ENCODE data around the gene SLC25A21. TPM values are rescaled to one million over a fixed set of nuclear protein-coding genes. Genes with fewer than 3 reads are reported as not detected.

Gene SLC25A21
- total RNA-seq, 1 donor from 2014 or later = 0.91 TPM

- no peaks in the 10 kb centered on the region for H3K4me1 Mint-ChIP-seq (ENCODE audit: low read depth, unreplicated experiment)
- peaks cover 2% of the 10 kb centered on the region for H3K9me3 Mint-ChIP-seq (ENCODE audit: unreplicated experiment)
- no peaks in the 10 kb centered on the region for H3K27me3 Mint-ChIP-seq (ENCODE audit: unreplicated experiment)
- H3K27ac Mint-ChIP-seq (ENCODE audit: unreplicated experiment) = no peak overlapping the region
- peaks cover 8% of the 10 kb centered on the region for H3K36me3 Mint-ChIP-seq (ENCODE audit: unreplicated experiment)
- H3K4me3 Mint-ChIP-seq (ENCODE audit: unreplicated experiment) = no peak overlapping the region
- TF ChIP-seq, protein P1, sequence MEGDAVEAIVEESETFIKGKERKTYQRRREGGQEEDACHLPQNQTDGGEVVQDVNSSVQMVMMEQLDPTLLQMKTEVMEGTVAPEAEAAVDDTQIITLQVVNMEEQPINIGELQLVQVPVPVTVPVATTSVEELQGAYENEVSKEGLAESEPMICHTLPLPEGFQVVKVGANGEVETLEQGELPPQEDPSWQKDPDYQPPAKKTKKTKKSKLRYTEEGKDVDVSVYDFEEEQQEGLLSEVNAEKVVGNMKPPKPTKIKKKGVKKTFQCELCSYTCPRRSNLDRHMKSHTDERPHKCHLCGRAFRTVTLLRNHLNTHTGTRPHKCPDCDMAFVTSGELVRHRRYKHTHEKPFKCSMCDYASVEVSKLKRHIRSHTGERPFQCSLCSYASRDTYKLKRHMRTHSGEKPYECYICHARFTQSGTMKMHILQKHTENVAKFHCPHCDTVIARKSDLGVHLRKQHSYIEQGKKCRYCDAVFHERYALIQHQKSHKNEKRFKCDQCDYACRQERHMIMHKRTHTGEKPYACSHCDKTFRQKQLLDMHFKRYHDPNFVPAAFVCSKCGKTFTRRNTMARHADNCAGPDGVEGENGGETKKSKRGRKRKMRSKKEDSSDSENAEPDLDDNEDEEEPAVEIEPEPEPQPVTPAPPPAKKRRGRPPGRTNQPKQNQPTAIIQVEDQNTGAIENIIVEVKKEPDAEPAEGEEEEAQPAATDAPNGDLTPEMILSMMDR (IDR thresholded peaks at IDR 0.05; ENCODE audit: partially characterized antibody, unreplicated experiment) = no peak
- DNase-seq = no peak
Observed at GRCh38 chr14:37013078-37013477, 159.3 kb downstream of the SLC25A21 start.

DNA sequence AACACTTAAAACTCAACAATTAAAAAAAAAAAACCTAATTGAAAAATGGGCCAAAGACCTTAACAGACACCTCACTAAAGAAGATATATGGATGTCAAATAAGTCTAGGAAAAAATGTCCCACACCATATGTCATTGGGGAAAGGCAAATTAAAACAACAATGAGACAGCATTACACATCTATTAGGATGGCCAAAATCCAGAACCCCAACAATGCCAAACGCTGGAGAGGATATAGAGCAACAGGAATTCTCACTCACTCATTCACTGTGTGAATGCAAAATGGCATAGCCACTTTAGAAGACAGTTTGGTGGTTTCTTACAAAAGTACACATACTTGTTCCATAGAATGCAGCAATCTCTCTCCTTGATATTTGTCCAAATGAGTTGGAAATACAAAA, 173.7 kb downstream of the SLC25A21 start:
- no peaks in the 10 kb centered on the region for H3K4me1 Mint-ChIP-seq (ENCODE audit: low read depth, unreplicated experiment)
- TF ChIP-seq, protein P1 (IDR thresholded peaks at IDR 0.05; ENCODE audit: partially characterized antibody, unreplicated experiment) = no peak

DNA sequence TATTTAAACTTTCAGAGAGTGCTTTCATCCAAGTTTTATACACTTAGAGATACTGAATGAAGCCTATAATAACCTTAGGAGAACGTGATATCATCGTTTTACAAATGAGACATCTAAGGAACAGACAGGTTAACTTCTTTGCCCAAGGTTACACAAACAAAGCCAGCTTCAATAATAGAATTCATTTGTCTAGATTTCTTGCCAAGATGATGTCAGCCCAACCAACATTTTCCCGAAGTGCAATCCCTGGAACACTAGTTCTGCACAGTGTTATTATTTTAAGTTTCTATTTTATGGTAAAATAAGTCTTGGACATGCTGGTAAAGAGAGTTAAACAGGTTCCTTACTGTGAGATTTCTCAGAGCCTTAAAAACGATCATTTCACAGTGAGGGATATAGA, 174.6 kb downstream of the SLC25A21 start:
- Mint-ChIP-seq H3K36me3 (ENCODE audit: unreplicated experiment) (no peaks in the 10 kb centered on the region), H3K9me3 (ENCODE audit: unreplicated experiment) (no peaks in the 10 kb centered on the region), H3K4me3 (ENCODE audit: unreplicated experiment) (no peak overlapping the region), H3K27ac (ENCODE audit: unreplicated experiment) (no peak overlapping the region), H3K4me1 (ENCODE audit: low read depth, unreplicated experiment) (no peaks in the 10 kb centered on the region), H3K27me3 (ENCODE audit: unreplicated experiment) (no peaks in the 10 kb centered on the region)
- TF ChIP-seq, protein P1 (IDR thresholded peaks at IDR 0.05; ENCODE audit: partially characterized antibody, unreplicated experiment) = no peak
- no peak for DNase-seq

More for the DNA sequence above, 173.7 kb downstream of the SLC25A21 start:
- no peak for DNase-seq
- Mint-ChIP-seq H3K4me3 (ENCODE audit: unreplicated experiment) (no peak overlapping the region), H3K27ac (ENCODE audit: unreplicated experiment) (no peak overlapping the region), H3K36me3 (ENCODE audit: unreplicated experiment) (no peaks in the 10 kb centered on the region), H3K27me3 (ENCODE audit: unreplicated experiment) (no peaks in the 10 kb centered on the region), H3K9me3 (ENCODE audit: unreplicated experiment) (no peaks in the 10 kb centered on the region)

DNA sequence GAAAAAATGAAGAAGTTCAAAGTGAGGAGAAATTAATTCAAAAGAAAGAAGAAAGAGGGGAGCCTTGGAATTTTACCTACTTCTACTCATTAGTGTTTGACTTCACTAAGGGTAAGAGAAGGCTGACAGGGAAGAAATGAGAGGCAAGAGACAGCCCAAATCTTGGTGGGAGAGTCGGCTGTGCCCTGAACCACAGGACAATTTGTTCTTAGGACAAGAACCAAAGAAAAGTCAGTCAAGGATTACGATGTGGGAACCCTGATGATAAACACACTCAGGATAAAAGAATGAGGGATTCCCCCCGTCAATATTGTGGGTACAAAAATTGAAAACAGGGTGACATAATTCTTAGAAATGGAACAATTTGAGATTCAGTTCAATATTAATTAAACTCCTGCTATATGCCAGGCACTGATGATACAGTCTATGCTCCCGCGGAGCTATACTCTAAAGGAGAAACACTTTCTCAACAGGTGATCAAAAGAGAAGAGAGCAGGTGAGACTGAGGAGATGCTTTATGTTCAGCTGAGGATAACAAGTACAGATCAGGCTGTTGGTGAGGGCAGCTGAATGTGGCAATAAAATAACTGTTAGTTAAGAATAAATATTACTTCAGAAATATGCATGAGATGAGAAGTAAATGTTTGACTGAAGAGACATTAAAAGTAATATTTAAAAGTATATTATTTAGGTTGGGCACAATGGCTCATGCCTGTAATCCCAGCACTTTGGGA, 175.4 kb downstream of the SLC25A21 start:
- TF ChIP-seq, protein P1 (IDR thresholded peaks at IDR 0.05; ENCODE audit: partially characterized antibody, unreplicated experiment) = no peak
- Mint-ChIP-seq H3K36me3 (ENCODE audit: unreplicated experiment) (no peaks in the 10 kb centered on the region), H3K4me3 (ENCODE audit: unreplicated experiment) (no peak overlapping the region), H3K27ac (ENCODE audit: unreplicated experiment) (no peak overlapping the region), H3K9me3 (ENCODE audit: unreplicated experiment) (no peaks in the 10 kb centered on the region), H3K27me3 (ENCODE audit: unreplicated experiment) (no peaks in the 10 kb centered on the region), H3K4me1 (ENCODE audit: low read depth, unreplicated experiment) (no peaks in the 10 kb centered on the region)
- no peak for DNase-seq

- Mint-ChIP-seq H3K4me1 (ENCODE audit: low read depth, unreplicated experiment) (no peaks in the 10 kb centered on the region), H3K27ac (ENCODE audit: unreplicated experiment) (no peak overlapping the region), H3K9me3 (ENCODE audit: unreplicated experiment) (no peaks in the 10 kb centered on the region), H3K36me3 (ENCODE audit: unreplicated experiment) (no peaks in the 10 kb centered on the region), H3K27me3 (ENCODE audit: unreplicated experiment) (no peaks in the 10 kb centered on the region), H3K4me3 (ENCODE audit: unreplicated experiment) (no peak overlapping the region)
- TF ChIP-seq, protein P1 (IDR thresholded peaks at IDR 0.05; ENCODE audit: partially characterized antibody, unreplicated experiment) = no peak
- DNase-seq = no peak
Observed at GRCh38 chr14:36996133-36996856, 176.1 kb downstream of the SLC25A21 start.
